ENCODE results near the gene CCDC148.

The CCDC148 gene

DNA sequence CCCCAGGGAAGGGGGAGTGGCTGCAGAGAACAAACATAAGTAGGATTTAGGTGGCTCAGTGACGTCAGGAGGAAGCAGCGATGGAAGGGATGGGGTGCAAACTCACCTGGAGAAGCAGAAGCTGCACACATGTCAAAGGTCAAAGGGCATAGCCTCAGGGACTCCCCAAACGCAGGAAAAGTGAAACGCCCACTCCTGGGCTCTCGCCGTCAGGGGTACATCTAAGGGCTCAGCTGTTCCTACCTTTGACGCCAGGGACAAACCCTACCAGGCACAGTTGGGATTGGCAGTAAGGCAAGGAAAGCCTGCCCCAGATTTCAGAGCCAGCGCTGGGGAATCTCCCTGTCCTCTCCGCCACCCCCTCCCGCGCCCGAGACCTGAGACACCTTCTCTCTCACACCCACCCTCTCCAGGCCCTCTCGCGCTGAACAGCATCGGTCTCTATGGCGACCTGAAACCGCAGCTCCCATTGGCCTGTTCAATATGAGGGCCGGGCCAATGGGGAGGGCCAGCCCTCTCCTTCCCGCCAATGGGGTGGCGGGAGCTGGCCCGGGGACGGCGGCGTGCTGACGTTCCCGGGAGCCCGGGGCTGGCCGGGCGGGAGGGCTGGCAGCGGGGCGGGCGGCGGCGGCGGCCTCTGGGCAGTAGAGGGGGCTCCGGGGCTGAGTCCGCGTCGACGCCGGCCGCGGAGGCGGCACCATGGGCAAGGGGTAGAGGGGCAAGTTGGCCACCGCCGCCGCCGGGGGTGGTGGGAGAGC lies at the start of gene CCDC148, which contains the start of gene PKP4:
Gene CCDC148, minus strand, starts transcription at position 445 of the 758 bp plus-strand sequence. Its CDS starts 314 bp downstream, at position 131.
Gene PKP4, plus strand, starts transcription at position 644 of the 758 bp plus-strand sequence. CDS start 76,233 bp downstream, outside the sequence.
- peak; percentile 94 for DNase-seq

GRCh38 chr2:158505448-158505934 lies 48.9 kb upstream of the CCDC148 start:
- no peak for DNase-seq

DNA sequence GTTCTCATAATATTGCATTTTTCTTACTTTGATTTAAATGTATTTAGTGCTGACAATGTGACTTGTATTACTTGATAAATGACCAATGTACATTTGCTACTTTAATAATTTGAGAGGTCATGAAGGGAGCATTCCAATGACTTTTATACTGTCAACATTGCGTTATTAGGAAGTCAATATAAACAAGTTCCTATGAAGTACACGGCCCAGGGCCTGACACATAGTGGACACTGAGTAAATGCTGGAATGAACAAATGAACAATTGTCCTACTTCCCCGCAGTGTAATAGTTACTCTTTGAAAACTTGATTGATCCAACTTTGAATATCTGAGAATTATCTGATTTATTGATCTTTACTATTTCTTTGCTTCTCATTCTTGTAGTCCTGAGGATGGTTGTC lies 47.5 kb upstream of the CCDC148 start:
- no peak for DNase-seq

- DNase-seq: no peak
Observed at GRCh38 chr2:158502974-158503373, 46.4 kb upstream of the CCDC148 start.

GRCh38 chr2:158501301-158501700 lies 44.7 kb upstream of the CCDC148 start:
- no peak for DNase-seq

- no peak for DNase-seq
Observed at GRCh38 chr2:158500333-158500732, 43.8 kb upstream of the CCDC148 start.

DNA sequence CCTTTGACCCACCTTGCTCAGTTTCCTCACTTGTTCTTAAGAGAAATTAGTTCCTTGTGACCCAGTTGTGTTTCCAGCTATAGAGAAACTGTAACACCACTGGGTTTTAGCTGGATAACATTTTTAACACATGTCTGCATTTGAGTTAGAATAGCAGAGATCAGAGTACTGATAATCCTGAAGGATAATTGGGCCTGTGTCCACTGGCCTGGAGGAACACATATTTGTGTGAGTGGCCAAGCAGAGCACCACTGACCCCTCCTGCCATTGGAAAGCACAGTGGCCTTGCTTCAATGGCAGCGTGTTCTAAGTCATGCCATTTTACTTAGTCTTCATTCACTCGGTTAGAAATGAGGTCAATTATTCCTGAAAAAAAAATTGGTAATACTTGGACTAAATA lies 42.8 kb upstream of the CCDC148 start:
- DNase-seq: no peak

- DNase-seq: no peak
Observed at GRCh38 chr2:158498749-158499136, 42.2 kb upstream of the CCDC148 start.

DNA sequence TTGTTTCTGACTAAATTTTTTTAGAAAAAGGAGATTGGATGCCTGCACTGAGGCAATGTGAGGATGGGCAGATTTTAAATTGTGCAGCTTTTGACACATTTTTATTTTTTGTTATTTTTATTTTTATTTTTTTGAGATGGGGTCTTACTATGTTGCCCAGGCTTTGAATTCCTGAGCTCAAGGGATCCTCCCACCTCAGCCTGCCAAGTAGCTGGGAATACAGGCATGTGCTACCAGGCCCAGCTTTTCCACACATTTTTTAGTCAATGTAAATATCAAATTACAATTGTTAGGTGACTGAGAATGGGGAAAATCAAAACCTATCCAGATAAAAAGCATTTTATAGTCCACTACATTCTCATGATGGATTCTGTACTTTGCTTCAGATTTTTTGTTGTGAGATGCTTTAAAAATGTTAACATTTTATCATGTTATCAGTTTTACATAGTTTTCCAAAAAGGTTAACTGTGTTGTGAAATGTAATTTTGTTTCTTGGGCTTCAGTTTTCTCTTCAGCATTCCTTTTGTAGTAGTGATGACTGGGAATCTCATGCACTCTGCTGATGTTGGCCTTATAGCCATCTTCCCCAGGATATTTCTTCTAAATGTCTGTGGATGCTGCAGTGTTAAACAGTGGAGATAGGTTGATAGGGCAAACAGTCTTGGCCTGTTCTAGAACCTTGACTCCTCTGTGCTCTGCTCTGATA lies 41.6 kb upstream of the CCDC148 start:
- no peak for DNase-seq

DNA sequence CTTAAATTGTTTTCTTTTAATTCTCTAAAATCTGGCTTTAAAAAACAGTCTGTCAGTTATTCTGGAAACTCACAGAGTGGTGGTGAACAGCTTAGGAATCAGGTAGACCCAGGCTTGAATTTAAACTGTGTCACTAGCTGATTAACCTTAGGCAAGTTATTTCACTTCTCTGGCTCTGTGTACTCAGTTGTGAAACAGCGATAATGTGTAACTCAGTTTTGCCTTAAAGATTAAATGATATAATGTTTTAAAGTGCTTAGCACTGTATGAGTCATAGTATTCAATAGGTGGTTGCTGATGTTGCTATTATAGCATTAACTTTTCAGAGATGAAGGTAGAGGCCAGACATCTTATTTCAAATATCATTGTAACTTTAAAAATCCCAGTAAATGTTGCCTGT lies 40.9 kb upstream of the CCDC148 start:
- no peak for DNase-seq

DNA sequence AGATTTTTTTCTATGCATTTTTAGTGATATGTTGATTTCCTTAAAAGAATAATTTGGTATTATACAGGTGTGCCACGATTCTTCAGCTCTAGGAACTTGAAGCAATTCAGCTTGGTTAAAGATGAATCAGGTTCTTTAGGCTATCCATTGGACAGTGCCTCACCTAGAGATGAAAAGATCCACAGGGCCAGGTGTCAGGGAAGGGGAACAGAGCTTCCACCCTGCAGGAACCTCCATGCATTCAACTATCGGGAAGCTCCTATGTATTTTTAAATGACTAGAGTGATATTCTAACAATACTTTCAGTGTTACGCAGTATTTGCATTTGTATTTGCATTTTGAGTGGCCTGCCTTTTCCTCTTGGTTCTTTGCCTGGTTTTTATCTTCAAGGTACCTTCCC lies 40.4 kb upstream of the CCDC148 start:
- no peak for DNase-seq

- no peak for DNase-seq
Observed at GRCh38 chr2:158495175-158495574, 38.6 kb upstream of the CCDC148 start.

GRCh38 chr2:158493458-158493857 lies 36.9 kb upstream of the CCDC148 start:
- no peak for DNase-seq

DNA sequence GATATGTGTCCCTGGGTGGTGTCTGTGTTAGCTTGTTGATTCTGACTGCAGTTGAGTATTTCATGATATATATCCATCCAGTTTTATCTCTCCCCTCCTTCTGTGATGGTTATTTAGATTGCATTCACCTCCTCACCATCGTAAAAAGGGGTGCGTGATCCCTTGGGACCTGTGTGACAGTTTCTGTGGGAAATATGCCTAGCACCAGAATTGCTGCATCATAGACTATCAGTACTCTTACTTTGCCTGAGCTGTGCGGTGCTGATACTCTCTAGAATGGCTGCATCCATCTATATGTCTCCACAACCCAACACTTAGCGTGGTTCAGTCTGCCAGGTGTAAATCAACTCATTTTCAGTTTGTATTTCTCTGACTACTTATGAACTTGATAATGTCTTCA lies 34.5 kb upstream of the CCDC148 start:
- DNase-seq: no peak

- no peak for DNase-seq
Observed at GRCh38 chr2:158489366-158490112, 33.0 kb upstream of the CCDC148 start.

DNA sequence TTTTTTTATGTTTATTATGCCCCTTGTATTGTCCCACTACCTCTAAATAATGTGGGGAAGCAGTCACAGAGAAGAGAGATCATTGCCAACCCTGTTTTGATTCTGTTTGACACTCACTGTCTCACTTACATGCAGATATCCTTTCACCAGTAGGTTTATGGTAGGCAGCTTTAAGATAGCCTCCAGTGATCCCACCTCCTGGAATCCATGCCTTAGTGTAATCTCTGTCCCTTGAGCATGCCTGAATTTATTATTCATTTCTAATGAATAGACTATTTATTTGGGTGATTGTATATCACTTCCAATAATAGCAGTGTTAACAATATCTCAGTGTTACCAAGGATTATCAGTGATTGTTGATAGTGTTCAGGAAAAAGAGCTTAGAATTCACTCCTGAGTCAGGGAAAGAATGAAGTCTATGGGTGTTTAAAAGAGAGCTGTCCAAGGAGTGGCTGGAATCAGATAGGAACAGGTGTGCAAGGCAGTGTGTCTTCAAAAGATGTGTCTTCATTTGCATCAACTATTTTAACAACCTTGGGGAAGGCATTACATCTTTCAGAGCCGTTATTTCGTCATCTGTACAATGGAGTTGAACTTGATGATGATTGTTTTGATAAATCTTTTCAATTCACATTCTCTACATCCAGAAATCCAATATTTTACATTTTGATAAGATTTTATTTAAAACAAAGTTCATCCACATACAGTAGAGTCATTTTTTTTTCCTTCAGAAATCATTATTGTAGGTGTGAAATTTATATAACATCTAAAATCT lies 32.1 kb upstream of the CCDC148 start:
- DNase-seq: no peak

DNA sequence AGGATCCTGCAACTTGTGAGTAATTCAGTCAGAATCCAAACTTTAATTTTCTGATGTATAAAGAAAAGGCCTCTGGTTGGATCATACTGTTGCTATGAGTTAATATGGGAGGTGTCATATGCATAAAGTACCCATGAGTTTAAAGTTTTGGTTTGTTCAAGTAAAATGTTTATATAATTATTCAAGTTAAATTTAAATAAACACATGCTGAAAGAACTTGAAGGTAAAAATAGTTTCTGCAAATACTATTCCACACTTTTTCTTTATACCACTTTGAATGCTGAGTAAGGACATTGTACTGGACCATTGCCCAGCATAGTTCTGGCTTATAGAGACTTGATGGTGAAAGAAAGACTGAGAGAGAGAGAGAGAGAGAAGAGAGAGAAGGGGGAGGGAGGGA lies 30.9 kb upstream of the CCDC148 start:
- no peak for DNase-seq

DNA sequence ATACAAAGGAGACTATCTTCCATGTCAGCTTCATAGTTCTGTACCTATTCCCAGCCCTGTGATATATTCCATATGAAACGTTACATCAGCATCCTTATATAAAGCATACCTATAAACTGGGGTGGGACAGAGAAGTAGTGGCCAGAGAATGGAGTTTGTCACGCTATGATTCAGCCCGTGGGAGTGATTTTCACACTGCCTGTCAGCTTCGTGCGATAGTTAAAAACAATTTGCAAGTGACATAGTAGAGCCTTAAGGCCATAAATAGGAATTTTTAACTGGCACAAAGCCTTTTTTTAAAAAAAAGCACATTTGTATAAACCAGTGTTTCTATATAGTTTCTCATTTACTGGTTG lies 30.4 kb upstream of the CCDC148 start:
- DNase-seq: no peak

- no peak for DNase-seq
Observed at GRCh38 chr2:158486150-158486969, 29.8 kb upstream of the CCDC148 start.

DNA sequence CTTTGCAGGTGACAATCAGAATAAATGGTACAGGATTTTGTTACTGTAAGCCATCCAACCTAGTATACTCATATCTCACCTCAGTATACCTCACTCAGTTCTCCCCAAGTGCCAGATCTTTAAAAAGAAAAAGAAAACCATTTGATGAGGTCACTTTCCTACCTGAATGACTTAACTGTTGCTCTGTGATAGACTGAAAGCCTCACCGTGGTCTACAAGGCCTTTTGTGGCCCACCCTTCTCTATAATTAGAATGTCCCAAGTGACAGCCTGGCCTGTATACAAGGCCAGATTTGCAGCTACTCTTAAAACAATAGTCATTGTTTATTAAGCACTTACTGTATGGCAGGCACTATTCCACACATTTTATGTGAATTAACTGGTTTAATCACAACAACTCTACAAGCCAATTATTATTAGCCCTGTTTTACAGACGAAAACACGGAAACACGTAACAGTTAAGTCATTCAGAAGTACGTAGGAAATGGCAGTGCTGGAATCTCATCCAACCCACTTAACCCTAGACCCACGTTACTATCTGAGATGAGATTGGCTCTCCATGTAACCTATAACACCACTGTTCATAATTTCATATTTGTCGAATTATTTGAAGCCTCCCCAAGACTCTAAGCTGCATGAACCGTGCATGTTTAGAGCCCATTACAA lies 28.5 kb upstream of the CCDC148 start:
- DNase-seq: no peak

- no peak for DNase-seq
Observed at GRCh38 chr2:158482594-158482993, 26.0 kb upstream of the CCDC148 start.

Measured in CD4-positive, alpha-beta T cell treated with Interleukin-10 for 1 hour (primary cell).